ENCODE data around the gene ARMC10.

The ARMC10 gene

DNA sequence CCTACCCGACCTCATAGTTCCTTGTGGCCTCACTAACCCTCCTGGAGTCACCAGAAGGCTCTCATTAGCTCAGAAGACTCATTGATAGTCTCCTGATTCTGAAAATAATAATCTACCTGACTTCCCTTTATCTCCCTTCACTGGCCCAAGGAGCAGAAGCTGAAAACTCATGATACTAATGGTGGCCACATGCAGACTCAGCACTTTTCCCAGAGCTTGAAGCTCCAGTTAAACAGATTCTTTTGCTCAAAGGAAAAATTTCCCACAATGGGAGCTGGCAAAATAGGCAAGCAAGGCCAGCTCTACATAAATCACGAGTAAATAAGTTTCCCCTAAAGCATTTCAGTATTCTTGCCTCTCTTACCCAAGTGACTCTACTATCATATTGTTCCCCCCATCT, 65.7 kb downstream of the ARMC10 start:
- TF ChIP-seq TAF1 (IDR thresholded peaks at IDR 0.05; ENCODE audit: low read depth) (no peak), FOXM1 (IDR thresholded peaks at IDR 0.05; ENCODE audit: borderline replicate concordance, low read depth) (no peak), YY1 (IDR thresholded peaks at IDR 0.05; ENCODE audit: low read depth) (no peak), TEAD4 (IDR thresholded peaks at IDR 0.05) (no peak), CREB1 (IDR thresholded peaks at IDR 0.05; ENCODE audit: low read depth) (no peak), TCF12 (IDR thresholded peaks at IDR 0.05; ENCODE audit: low read depth) (no peak), MAX (IDR thresholded peaks at IDR 0.05) (no peak), CEBPB (IDR thresholded peaks at IDR 0.05) (no peak), EGR1 (IDR thresholded peaks at IDR 0.05) (no peak), RAD21 (IDR thresholded peaks at IDR 0.05; ENCODE audit: low read depth) (no peak), ZBTB7A (IDR thresholded peaks at IDR 0.05; ENCODE audit: low read depth) (no peak), EP300 (IDR thresholded peaks at IDR 0.05; ENCODE audit: borderline replicate concordance) (no peak), NFIC (IDR thresholded peaks at IDR 0.05) (no peak)
- TF ChIP-seq, protein P1, sequence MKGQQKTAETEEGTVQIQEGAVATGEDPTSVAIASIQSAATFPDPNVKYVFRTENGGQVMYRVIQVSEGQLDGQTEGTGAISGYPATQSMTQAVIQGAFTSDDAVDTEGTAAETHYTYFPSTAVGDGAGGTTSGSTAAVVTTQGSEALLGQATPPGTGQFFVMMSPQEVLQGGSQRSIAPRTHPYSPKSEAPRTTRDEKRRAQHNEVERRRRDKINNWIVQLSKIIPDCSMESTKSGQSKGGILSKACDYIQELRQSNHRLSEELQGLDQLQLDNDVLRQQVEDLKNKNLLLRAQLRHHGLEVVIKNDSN (IDR thresholded peaks at IDR 0.05): no peak
- TF ChIP-seq, protein P2, sequence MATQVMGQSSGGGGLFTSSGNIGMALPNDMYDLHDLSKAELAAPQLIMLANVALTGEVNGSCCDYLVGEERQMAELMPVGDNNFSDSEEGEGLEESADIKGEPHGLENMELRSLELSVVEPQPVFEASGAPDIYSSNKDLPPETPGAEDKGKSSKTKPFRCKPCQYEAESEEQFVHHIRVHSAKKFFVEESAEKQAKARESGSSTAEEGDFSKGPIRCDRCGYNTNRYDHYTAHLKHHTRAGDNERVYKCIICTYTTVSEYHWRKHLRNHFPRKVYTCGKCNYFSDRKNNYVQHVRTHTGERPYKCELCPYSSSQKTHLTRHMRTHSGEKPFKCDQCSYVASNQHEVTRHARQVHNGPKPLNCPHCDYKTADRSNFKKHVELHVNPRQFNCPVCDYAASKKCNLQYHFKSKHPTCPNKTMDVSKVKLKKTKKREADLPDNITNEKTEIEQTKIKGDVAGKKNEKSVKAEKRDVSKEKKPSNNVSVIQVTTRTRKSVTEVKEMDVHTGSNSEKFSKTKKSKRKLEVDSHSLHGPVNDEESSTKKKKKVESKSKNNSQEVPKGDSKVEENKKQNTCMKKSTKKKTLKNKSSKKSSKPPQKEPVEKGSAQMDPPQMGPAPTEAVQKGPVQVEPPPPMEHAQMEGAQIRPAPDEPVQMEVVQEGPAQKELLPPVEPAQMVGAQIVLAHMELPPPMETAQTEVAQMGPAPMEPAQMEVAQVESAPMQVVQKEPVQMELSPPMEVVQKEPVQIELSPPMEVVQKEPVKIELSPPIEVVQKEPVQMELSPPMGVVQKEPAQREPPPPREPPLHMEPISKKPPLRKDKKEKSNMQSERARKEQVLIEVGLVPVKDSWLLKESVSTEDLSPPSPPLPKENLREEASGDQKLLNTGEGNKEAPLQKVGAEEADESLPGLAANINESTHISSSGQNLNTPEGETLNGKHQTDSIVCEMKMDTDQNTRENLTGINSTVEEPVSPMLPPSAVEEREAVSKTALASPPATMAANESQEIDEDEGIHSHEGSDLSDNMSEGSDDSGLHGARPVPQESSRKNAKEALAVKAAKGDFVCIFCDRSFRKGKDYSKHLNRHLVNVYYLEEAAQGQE (IDR thresholded peaks at IDR 0.05; ENCODE audit: low read depth): no peak

- no peak for TF ChIP-seq TEAD4 (IDR thresholded peaks at IDR 0.05)
Measured at GRCh38 chr7:103141753-103142404, 66.9 kb downstream of the ARMC10 start.

GRCh38 chr7:103142494-103142893, 67.6 kb downstream of the ARMC10 start:
- TF ChIP-seq TEAD4 (IDR thresholded peaks at IDR 0.05) (no peak), FOXM1 (IDR thresholded peaks at IDR 0.05; ENCODE audit: borderline replicate concordance, low read depth) (no peak), EGR1 (IDR thresholded peaks at IDR 0.05) (no peak)
- TF ChIP-seq, protein P2 (IDR thresholded peaks at IDR 0.05; ENCODE audit: low read depth): no peak

GRCh38 chr7:103143868-103144267, 68.9 kb downstream of the ARMC10 start:
- no peak for TF ChIP-seq RAD21 (IDR thresholded peaks at IDR 0.05; ENCODE audit: low read depth)
- no peak for TF ChIP-seq MAX (IDR thresholded peaks at IDR 0.05)
- TF ChIP-seq YY1 (IDR thresholded peaks at IDR 0.05; ENCODE audit: low read depth): no peak
- no peak for TF ChIP-seq EGR1 (IDR thresholded peaks at IDR 0.05)
- TF ChIP-seq TAF1 (IDR thresholded peaks at IDR 0.05; ENCODE audit: low read depth): no peak
- no peak for TF ChIP-seq TCF12 (IDR thresholded peaks at IDR 0.05; ENCODE audit: low read depth)
- no peak for TF ChIP-seq EP300 (IDR thresholded peaks at IDR 0.05; ENCODE audit: borderline replicate concordance)
- TF ChIP-seq, protein P1 (IDR thresholded peaks at IDR 0.05): no peak
- no peak for TF ChIP-seq ZBTB7A (IDR thresholded peaks at IDR 0.05; ENCODE audit: low read depth)
- TF ChIP-seq, protein P2 (IDR thresholded peaks at IDR 0.05; ENCODE audit: low read depth): no peak
- TF ChIP-seq CREB1 (IDR thresholded peaks at IDR 0.05; ENCODE audit: low read depth): no peak
- TF ChIP-seq FOXM1 (IDR thresholded peaks at IDR 0.05; ENCODE audit: borderline replicate concordance, low read depth): no peak
- no peak for TF ChIP-seq CEBPB (IDR thresholded peaks at IDR 0.05)

Data from Ishikawa (cell line).